ENCODE measurements around the gene RPL32.
"Not testable (repeated sequence)": the region's sequence is repeated elsewhere in the genome, so short reads cannot be mapped to it uniquely, and the experiment has no call there.

Gene RPL32

DNA sequence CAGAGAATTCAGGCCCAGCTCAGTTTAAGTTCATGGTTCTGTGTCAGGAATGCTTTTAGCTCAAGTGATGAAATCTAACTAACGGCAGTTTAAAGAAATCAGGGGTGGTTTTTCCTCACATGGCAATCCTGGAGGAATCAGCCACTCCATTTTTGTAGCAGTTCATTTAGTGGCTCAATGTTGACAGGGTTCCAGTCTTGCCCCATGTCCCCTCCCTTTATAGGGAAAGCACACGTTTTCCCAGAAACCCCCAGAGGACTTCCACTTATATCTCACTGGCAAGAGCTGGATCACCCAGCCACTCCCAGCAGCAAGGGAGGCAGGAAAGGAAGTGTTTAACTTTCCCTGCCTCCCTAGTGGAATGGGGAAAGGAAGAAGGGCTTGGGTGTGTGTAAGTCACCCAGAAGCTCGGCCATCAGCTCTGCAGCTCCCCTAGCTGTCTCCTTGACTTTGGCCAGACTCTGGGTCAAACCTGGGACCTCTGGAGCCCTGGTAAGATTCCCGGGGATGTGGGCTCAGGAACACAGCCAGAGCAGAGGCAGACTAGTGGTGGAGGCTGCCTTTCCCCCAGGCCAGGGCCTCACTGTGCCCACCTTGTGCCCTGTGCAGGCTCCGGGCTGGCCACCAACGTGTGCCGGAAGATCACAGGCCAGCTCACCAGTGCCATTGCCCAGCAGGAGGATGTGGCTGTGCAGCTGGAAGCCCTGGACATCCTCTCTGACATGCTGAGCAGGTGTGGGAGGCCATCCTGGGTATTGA is 33.6 kb downstream of the RPL32 start:
- no peak for DNase-seq

DNA sequence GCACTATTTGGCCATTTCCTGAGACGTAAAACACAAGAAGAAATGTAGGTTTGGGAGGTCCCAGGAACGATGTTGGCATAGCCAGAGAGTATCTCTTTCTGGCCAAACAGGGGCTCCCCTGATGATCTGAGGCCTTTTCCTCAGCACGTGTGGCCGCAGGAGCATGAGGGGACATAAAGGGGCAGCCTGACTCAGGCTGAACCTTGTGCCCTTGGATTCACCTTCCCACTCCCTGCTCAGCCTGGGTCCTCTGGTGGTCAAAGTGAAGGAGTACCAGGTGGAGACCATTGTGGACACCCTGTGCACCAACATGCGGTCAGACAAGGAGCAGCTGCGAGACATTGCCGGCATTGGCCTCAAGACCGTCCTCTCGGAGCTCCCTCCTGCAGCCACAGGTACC is 34.3 kb downstream of the RPL32 start:
- no peak for DNase-seq

GRCh38 chr3:12803371-12803770 is 38.0 kb downstream of the RPL32 start:
- DNase-seq, result no peak

- no peak for DNase-seq
These were observed 41.6 kb downstream of the RPL32 start for GRCh38 chr3:12799525-12800440.

DNA sequence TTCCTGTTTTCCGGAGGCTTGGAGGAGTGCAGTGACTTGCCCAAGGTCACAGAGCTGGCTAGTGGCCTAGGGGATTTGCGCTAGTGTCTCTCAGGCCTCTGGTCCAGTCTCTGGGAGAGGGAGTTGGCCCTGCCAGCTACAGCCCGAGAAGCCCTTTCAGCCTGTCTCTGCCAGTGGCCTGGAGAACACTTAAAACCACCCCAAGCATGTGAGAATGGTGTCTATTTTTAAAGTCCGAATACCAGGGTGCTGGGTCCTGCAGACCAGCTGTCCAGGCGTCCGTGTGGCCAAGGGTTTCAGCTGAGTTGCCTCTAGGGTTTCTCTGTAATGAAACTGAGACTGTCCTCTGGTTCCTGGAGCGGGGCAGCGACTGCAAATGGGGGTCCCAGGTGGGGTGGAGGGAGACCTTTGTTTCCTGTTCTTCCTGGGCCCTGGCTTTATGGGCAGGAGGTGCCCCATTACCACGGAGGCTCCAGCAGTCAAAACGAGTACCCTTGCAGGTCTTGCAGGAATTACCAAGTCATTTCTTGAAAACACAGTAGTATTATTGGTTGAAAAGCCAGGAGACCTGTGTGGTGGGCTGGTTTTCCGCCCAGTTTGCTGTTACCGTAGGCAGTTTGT is 42.7 kb downstream of the RPL32 start:
- no peak for DNase-seq

DNA sequence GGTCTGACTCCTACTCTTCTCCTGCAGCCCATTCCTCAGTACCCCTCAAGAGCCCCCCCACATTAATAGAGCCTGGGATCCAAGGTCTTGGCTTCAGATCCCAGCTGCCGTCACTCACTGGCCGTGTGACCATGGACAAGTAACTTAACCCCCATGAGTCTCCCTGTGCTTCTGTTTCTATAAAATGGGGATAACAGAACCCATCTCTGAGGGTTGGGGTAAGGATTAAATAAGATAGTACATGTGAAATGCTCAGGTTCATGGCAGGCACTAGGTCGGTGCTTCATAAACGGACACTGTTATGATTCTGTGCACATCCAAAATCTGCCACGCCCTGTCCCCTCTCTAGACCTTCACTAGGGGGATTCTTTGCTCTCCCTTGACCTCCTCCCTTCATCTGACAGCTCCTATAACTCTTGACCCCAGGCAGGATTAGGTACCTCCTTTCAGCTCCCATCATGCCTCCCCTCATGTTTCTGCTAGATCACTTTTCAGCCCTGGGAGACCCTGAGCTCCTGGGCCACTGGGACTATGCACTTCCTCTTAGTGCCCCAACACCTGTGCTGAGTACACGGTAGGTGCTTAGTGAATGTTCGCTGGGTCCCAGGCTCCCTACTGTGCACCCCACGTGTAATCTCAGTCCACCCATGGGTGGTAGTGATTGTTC is 43.3 kb downstream of the RPL32 start:
- no peak for DNase-seq

GRCh38 chr3:12797124-12797891 is 44.1 kb downstream of the RPL32 start:
- DNase-seq, result no peak

GRCh38 chr3:12796171-12797123 is 44.9 kb downstream of the RPL32 start, which contains the start of gene CAND2:
Gene CAND2 (plus strand): TSS chr3:12796680. CDS start chr3:12796721, 41 bp downstream.
- DNase-seq, result no peak

DNA sequence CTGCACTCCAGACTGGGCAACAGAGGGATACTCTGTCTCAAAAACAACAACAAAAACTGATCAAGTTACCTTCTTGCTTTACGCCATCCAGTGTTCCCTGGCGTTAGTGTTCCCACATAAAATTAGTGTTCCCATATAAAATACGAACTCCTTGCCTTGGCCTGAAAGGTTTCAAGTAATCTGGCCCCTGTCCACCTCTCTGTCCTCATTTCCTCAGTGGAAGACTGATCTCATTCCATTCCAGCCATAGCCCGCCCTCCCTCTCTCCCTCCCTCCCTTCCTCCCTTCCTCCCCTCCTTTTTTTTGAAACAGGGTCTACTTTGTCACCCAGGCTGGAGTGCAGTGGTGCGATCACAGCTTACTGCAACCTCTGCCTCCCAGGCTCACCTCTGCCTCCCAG is 47.7 kb downstream of the RPL32 start:
- no peak for DNase-seq

DNA sequence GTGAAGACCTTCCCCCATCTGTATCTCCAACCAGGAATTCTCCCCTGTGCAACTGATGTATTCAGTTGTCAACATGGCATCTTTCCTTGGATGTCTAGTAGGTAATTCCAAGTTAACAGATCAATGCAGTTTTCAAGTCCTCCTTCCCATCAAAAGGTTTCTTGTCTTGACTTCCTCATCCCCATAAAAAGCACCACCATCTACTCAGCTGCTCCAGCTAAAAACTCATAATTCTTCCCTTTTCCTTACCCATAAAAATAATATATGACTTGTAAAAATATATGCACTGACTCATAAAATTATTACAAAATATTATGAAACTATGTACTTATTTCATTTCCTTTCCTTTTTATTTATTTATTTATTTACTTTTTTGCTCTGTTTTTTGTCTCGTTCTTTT is 49.9 kb downstream of the RPL32 start:
- no peak for DNase-seq

DNA sequence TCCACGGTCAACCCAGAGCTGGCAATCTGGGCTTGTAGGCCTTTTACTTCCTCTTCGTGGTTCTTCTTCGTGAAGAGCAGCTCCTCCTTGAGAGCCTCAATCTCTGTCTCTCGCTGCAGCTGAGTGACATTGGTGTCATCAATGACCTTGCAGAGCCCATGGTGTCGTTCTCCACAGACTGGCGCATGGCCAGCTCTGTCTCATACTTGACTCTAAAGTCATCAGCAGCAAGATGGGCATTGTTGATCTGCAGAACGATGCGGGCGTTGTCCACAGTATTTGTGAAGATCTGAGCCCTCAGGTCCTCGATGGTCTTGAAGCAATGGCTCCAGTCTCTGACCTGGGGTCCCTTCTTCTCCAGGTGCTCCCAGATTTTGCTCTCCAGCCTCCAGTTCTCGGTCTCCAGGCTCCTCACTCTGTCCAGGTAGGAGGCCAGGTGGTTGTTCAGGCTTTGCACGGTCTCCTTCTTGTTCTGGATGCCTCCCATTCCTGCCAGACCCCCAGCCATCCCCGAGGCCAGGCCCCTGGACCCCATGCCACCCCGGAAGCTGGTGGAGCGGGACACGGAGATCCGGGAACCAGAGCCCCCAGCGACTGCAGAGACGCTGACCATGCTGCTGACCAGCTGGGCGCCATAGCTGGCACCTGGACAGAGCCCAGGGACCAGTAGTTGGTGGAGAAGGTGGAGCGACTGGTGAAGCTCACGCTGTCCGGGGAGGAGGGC is 53.2 kb downstream of the RPL32 start:
- DNase-seq, result not testable (repeated sequence)

DNA sequence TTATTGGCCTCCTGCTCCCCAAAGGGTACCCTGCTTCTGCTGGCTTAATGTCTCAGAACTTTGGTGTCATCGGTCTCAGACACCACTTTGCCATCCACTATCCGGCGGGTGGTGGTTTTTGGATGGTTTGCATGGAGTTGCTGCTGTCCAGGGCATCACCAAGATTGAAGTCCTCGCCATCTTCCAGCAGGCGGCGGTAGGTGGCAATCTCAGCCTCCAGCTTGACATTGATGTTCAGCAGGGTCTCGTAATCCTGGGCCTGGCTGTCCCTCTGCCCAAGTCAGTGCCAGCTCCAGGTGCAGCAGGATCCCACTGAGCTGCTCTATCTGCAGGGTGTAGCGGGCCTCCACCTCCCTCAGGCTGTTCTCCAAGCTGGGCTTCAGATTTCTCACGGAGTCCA is 54.0 kb downstream of the RPL32 start:
- peak; percentile 6 for DNase-seq

- no peak for DNase-seq
These were observed 56.3 kb downstream of the RPL32 start for GRCh38 chr3:12785096-12785495.
